Lung (tissue), 12 donors: ENCODE results near the gene PLA2G4A. TPM values are rescaled to one million over a fixed set of nuclear protein-coding genes. Genes with fewer than 3 reads are reported as not detected.

Experiments used
- ATAC-seq: fragments of 200-7000 bp; cut with Tn5 transposase; one replicate; pipeline ENCODE4 v1.9.1; 2020; ENCODE audit warnings: moderate number of reproducible peaks; ENCODE audit not compliant: insufficient read depth, low FRiP score
- DNase-seq, 3 donors: peaks; one replicate each; pipeline ENCODE4 v3.0.0-alpha.2; 2013 to 2017
- H3K27ac ChIP-seq, 2 donors: one replicate each; pipeline ENCODE4 v1.5.1; 2013; ENCODE audit warnings: mild to moderate bottlenecking in 2 of 2, moderate library complexity in 2 of 2, control low read depth in 1 of 2, inconsistent platforms in 1 of 2, low read depth in 1 of 2, low read length in 1 of 2
- H3K27me3 ChIP-seq, 3 donors: one replicate each; pipeline ENCODE4 v1.5.1; 2013; ENCODE audit warnings: low read length in 2 of 3; ENCODE audit not compliant: control insufficient read depth in 3 of 3, insufficient read depth in 3 of 3
- H3K36me3 ChIP-seq, 4 donors: one replicate each; pipeline ENCODE4 v1.5.1; 2013; ENCODE audit warnings: low read length in 4 of 4, mild to moderate bottlenecking in 1 of 4, moderate library complexity in 1 of 4; ENCODE audit not compliant: control insufficient read depth in 4 of 4, insufficient read depth in 4 of 4
- H3K4me1 ChIP-seq, 5 donors: one replicate each; pipeline ENCODE4 v1.5.1; 2013; ENCODE audit warnings: low read length in 5 of 5, mild to moderate bottlenecking in 2 of 5, moderate library complexity in 1 of 5; ENCODE audit not compliant: control insufficient read depth in 5 of 5, insufficient read depth in 5 of 5
- H3K4me3 ChIP-seq: one replicate; pipeline ENCODE4 v1.5.1; 2013; ENCODE audit warnings: mild to moderate bottlenecking, control low read depth, moderate library complexity
- H3K9ac ChIP-seq, 2 donors: one replicate each; pipeline ENCODE4 v1.5.1; 2013; ENCODE audit warnings: low read length in 2 of 2, control low read depth in 1 of 2; ENCODE audit not compliant: insufficient read depth in 1 of 2
- H3K9me3 ChIP-seq, 4 donors: one replicate each; pipeline ENCODE4 v1.5.1; 2013; ENCODE audit warnings: low read length in 3 of 4, mild to moderate bottlenecking in 1 of 4, moderate library complexity in 1 of 4; ENCODE audit not compliant: control insufficient read depth in 4 of 4, insufficient read depth in 3 of 4
- CTCF ChIP-seq: IDR thresholded peaks from 2 replicates; pipeline ENCODE4 v1.5.1; 2012; ENCODE audit warnings: mild to moderate bottlenecking; ENCODE audit errors: control extremely low read depth, extremely low read depth
- WGBS, 2 donors: extraction: QIAGEN DNeasy Blood & Tissue Kit; methylation state at CpG; one replicate each; pipeline ENCODE4 v1.1.7; 2013; 5-methylcytosine and 5-hydroxymethylcytosine counted together
- polyA plus RNA-seq, 2 donors: library from polyadenylated mRNA; stranded (reverse); fragments of 200-250 nt; gene quantifications; one replicate each; pipeline ENCODE4 v1.2.1, GENCODE V29; 2013
- total RNA-seq, 2 donors: library from RNA; depleted of rRNA in 1 of 2; stranded (reverse); fragments of >200 nt in 1 of 2; gene quantifications; one replicate each; pipeline ENCODE4 v1.2.1, GENCODE V29; 2014 to 2021
- donor health status: control.
- donor health status: control.
- donor health status: Bipolar disorder and iron deficiency.
- donor health status: healthy.
- donor health status: DM: yes; HTN: yes; CAD: no.

The PLA2G4A gene
- total and polyA plus RNA-seq, 4 donors: 2.5 to 8.1 (median 6.4) TPM

GRCh38 chr1:186782791-186783190, 46.0 kb upstream of the PLA2G4A start:
- H3K36me3 ChIP-seq: no peaks in the 10 kb centered on the region
- no peaks in the 10 kb centered on the region for H3K27me3 ChIP-seq
- peaks cover 0 to 2% (median 0%) of the 10 kb centered on the region in 4 donors for H3K9me3 ChIP-seq
- no peak for ATAC-seq
- H3K4me1 ChIP-seq: peaks cover 0 to 4% (median 0%) of the 10 kb centered on the region in 5 donors
- no peak overlapping the region for H3K9ac ChIP-seq
- DNase-seq: no peak
- no peak overlapping the region for H3K4me3 ChIP-seq
- no peak for TF ChIP-seq CTCF
- H3K27ac ChIP-seq: no peak overlapping the region
- 91 to 96% methylated on average over 4 of the region's 4 CpGs for WGBS, 2 donors

- Histone ChIP-seq H3K4me3 (no peak overlapping the region), H3K27ac (no peak overlapping the region), H3K9ac (no peak overlapping the region), H3K4me1 (peaks cover 0 to 4% (median 0%) of the 10 kb centered on the region in 5 donors), H3K36me3 (no peaks in the 10 kb centered on the region), H3K9me3 (peaks cover 0 to 2% (median 0%) of the 10 kb centered on the region in 4 donors), H3K27me3 (no peaks in the 10 kb centered on the region)
- 88 to 95% methylated on average over 3 of the region's 3 CpGs for WGBS, 2 donors
- no peak for TF ChIP-seq CTCF
- DNase-seq (no peak), ATAC-seq (no peak)
Observed at GRCh38 chr1:186783193-186783592, 45.6 kb upstream of the PLA2G4A start.

- no peak overlapping the region for H3K27ac ChIP-seq
- no peaks in the 10 kb centered on the region for H3K27me3 ChIP-seq
- H3K36me3 ChIP-seq: no peaks in the 10 kb centered on the region
- peaks cover 0 to 2% (median 0%) of the 10 kb centered on the region in 4 donors for H3K9me3 ChIP-seq
- H3K4me1 ChIP-seq: peaks cover 0 to 4% (median 0%) of the 10 kb centered on the region in 5 donors
- WGBS, 2 donors: 25 to 35% methylated on average over 2 of the region's 2 CpGs
- H3K9ac ChIP-seq: no peak overlapping the region
- DNase-seq (no peak), ATAC-seq (no peak)
- TF ChIP-seq CTCF: no peak
- no peak overlapping the region for H3K4me3 ChIP-seq
Observed at GRCh38 chr1:186785503-186785902, 43.2 kb upstream of the PLA2G4A start.

- Histone ChIP-seq H3K27me3 (no peaks in the 10 kb centered on the region), H3K9me3 (no peaks in the 10 kb centered on the region), H3K27ac (no peak overlapping the region), H3K4me3 (no peak overlapping the region), H3K4me1 (no peaks in the 10 kb centered on the region), H3K9ac (no peak overlapping the region), H3K36me3 (no peaks in the 10 kb centered on the region)
- DNase-seq (no peak), ATAC-seq (no peak)
- TF ChIP-seq CTCF: no peak
- WGBS, 2 donors: 85 to 95% methylated on average over 1 of the region's 1 CpG
Observed at GRCh38 chr1:186790101-186790500, 38.6 kb upstream of the PLA2G4A start.
